HEK293T (cell line): ENCODE results near the gene CCDC142.

Experiments used
- ARNT ChIP-seq: fragments of 450-650 bp; IDR thresholded peaks from 2 replicates; pipeline ENCODE4 v1.6.1; 2017; ENCODE audit warnings: mild to moderate bottlenecking
- BHLHE40 ChIP-seq: fragments of 450-650 bp; IDR thresholded peaks from 2 replicates; pipeline ENCODE4 v1.6.1; 2016; ENCODE audit warnings: mild to moderate bottlenecking, moderate library complexity, borderline replicate concordance
- CTBP1 ChIP-seq: fragments of 450-650 bp; IDR thresholded peaks from 2 replicates; pipeline ENCODE4 v1.6.1; 2016; ENCODE audit warnings: borderline replicate concordance
- ELF4 ChIP-seq: fragments of 450-650 bp; IDR thresholded peaks from 2 replicates; pipeline ENCODE4 v1.6.1; 2017; ENCODE audit warnings: antibody characterized with exemption
- FOXK2 ChIP-seq: fragments of 450-650 bp; IDR thresholded peaks from 2 replicates; pipeline ENCODE4 v1.6.1; 2016; ENCODE audit warnings: mild to moderate bottlenecking
- FOXM1 ChIP-seq: fragments of 450-650 bp; IDR thresholded peaks from 2 replicates; pipeline ENCODE4 v1.6.1; 2017; ENCODE audit warnings: mild to moderate bottlenecking, borderline replicate concordance
- HDGF ChIP-seq: fragments of 450-650 bp; IDR thresholded peaks from 2 replicates; pipeline ENCODE4 v1.6.1; 2017; ENCODE audit warnings: antibody characterized with exemption, borderline replicate concordance
- L3MBTL2 ChIP-seq: fragments of 450-650 bp; conservative IDR thresholded peaks from 2 replicates; pipeline ENCODE4 v1.6.1; 2016; ENCODE audit warnings: mild to moderate bottlenecking
- LEF1 ChIP-seq: fragments of 450-650 bp; IDR thresholded peaks from 2 replicates; pipeline ENCODE4 v1.6.1; 2017; ENCODE audit warnings: mild to moderate bottlenecking, borderline replicate concordance
- SP1 ChIP-seq: fragments of 450-650 bp; IDR thresholded peaks from 2 replicates; pipeline ENCODE4 v1.6.1; 2017
- SUZ12 ChIP-seq: fragments of 450-650 bp; IDR thresholded peaks from 2 replicates; pipeline ENCODE4 v1.6.1; 2016; ENCODE audit warnings: mild to moderate bottlenecking
- TARDBP ChIP-seq: fragments of 450-650 bp; IDR thresholded peaks from 2 replicates; pipeline ENCODE4 v1.6.1; 2016
- TF ChIP-seq, protein P1 (sequence below): fragments of 450-650 bp; IDR thresholded peaks from 2 replicates; pipeline ENCODE4 v1.6.1; 2016

DNA sequence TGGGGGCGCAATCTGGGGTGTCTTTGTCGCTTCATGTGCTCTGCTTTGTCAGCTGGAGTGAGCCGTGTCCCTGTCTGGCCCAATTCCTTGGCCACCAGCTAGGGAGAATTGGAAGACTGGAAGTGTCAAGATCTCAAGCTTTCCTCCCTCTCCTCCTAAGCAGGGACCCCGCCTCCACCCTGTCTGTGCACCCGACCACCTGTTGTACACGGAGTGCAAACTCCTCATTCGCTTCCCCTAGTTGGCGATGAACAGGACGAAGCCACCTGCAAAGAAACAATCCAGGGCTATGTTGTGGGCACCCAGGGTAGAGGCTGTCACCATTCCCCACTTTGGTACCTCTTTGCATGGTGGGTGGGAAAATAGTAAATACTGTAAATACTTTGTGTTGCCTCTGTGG, 44.9 kb upstream of the CCDC142 start:
- no peak for TF ChIP-seq ARNT
- TF ChIP-seq TARDBP = no peak
- TF ChIP-seq ELF4 = no peak
- TF ChIP-seq SP1 = no peak
- TF ChIP-seq HDGF = no peak
- no peak for TF ChIP-seq L3MBTL2
- no peak for TF ChIP-seq BHLHE40
- TF ChIP-seq FOXM1 = no peak
- no peak for TF ChIP-seq LEF1
- TF ChIP-seq SUZ12 = no peak
- TF ChIP-seq FOXK2 = no peak
- no peak for TF ChIP-seq CTBP1
- TF ChIP-seq, protein P1, sequence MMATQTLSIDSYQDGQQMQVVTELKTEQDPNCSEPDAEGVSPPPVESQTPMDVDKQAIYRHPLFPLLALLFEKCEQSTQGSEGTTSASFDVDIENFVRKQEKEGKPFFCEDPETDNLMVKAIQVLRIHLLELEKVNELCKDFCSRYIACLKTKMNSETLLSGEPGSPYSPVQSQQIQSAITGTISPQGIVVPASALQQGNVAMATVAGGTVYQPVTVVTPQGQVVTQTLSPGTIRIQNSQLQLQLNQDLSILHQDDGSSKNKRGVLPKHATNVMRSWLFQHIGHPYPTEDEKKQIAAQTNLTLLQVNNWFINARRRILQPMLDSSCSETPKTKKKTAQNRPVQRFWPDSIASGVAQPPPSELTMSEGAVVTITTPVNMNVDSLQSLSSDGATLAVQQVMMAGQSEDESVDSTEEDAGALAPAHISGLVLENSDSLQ = no peak
